ENCODE results near the gene B2M.
"Not testable (repeated sequence)": the region's sequence is repeated elsewhere in the genome, so short reads cannot be mapped to it uniquely, and the experiment has no call there.

Gene B2M

GRCh38 chr15:44720460-44721176 is 9.3 kb downstream of the B2M start:
- no peak for DNase-seq

DNA sequence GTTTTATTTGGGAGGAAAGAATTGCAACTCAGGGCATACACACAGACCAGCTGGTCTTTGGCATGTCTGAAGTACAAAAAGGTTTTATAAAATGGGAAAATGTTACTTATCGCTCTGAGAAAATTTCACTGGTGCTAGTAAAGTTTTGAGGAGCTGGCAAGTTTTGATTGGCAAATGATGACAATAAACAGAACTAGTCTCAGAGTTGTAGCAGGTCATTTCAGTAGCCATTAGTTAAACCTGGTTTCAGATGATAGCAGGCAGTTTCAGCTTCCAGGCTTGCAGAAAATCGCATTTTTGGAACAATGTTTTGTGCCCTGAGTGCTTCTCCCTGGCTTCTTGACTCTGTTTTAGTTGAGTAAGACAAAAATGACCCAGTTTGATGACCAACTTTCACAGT is 10.7 kb downstream of the B2M start:
- DNase-seq = no peak

GRCh38 chr15:44726136-44726535 is 14.8 kb downstream of the B2M start:
- no peak for DNase-seq

DNA sequence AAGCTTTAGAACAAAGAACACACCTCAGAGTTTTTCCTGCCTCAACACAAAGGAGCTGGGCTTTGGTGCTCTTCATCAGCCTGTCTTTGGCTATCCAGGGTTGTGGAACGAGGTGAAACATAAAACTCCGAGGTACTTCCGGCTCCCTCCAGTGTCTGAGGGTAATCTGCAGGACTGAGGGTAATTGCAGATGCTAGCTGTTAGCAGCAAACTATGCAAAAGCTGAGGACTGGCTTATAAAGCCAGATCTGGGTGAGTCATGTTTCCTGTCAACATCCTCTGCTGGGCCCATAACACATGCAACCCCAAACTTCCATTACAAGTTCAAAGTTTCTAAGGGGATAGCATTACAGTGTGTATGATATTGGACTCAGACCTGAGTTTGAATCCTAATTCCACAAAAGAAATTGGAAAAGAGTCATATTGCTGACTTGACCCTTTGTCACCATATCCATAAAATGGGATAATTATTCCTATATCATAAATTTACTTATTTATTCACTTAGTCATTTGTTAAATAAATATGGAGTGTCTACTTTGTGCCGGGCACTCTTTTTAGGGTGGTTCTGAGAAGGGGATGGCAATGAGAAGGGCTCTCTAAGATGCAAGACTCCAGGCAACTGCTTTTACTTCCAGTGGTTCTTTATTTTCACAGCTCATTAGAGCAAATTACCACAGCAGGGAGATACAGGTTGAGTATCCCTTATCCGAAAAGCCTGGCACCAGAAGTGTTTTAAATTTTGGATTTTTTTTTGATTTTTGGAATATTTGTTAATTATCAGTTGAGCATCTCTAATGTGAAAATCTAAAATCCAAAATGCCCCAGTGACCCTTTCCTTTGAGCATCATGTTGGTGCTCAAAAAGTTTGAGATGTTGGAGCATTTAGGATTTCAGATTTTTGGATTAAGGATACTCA is 15.5 kb downstream of the B2M start:
- DNase-seq = peak in 2 of 56 donors; percentile 4 to 21

DNA sequence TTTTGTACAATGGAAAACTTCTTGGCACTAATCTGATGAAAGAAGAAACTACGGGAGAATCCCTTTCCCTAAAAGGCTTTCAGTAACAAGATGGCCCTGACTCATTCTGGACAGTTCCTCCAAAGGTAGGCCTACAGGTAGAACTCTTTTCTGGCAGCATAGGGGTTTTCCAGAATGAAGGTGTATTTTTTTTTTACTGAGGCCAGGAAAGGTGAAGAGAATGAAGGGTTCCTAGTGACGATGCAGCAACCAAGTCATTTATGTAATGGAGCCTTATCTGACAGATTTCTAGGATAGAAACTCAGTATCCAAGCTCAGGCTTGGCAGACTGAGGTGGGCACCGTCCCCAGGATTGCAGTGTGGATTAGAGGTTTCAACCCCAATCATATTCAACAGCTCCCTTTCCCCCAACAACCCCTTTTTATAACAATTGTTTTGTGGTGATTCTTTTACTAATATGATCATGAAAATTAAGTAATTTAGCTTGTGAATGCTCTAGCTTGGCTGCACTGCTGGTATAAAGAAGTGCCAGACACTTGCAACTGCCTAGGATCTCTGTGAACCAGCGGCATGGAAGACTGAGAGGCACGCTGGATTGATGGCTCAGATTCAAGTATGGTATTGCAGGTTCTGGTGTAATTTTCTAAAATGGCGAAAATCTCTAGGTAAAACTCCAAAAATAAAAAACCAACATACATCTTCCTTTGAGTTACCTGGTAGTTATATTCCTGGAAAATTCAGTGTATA is 16.3 kb downstream of the B2M start:
- DNase-seq = no peak

DNA sequence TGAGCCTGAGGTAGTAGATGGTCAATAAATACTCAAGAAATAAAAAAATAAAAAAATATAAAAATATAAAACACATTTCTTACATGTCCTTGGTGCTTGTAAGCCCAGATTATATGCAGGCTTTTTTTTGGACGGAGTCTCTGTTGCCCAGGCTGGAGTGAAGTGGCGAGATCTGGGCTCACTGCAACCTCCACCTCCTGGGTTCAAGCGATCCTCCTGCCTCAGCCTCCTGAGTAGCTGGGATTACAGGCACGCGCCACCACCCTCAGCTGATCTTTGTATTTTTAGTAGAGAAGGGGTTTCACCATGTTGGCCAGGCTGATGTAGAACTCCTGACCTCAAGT is 16.9 kb downstream of the B2M start:
- not testable (repeated sequence) for DNase-seq

DNA sequence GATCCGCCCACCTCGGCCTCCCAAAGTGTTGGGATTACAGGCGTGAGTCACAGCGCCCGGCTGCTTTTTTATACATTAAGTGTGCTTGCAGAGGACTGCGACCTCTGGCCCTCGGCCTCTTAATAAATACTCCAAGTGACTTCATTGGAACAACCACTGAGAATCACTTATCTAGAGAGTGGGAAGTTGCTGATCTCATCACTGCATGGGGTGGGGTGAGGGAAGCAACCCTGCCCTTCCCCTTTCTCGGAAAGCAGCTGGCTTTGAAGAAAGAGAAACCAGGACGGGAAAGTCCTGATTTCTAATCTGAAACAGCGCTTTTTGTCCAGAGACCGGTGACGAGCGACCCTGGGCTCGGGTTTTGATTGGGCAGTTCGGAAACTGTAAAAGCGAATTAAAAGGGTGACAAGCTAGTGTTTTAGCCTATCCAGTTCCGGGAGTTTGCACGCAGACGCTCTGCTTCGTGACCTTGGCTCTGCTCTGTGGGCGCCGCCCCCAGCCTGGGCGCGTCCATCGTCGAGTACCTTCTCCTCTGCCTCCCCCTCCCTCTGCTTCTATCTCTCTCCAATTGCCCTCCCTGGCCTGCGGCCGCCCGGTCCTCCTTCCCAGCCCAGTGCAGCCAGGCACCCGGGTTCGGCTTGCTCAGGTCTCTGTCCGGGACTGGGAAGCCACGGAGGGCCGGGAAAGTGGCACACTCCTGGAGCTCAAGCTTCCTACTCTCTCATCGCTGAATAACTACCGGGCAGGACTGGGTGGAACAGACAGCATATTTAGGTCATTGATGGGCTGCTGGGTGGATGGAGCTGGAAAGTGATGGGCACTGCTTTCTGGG is 17.5 kb downstream of the B2M start:
- DNase-seq = peak; percentile 74 to 98 (median 93)

DNA sequence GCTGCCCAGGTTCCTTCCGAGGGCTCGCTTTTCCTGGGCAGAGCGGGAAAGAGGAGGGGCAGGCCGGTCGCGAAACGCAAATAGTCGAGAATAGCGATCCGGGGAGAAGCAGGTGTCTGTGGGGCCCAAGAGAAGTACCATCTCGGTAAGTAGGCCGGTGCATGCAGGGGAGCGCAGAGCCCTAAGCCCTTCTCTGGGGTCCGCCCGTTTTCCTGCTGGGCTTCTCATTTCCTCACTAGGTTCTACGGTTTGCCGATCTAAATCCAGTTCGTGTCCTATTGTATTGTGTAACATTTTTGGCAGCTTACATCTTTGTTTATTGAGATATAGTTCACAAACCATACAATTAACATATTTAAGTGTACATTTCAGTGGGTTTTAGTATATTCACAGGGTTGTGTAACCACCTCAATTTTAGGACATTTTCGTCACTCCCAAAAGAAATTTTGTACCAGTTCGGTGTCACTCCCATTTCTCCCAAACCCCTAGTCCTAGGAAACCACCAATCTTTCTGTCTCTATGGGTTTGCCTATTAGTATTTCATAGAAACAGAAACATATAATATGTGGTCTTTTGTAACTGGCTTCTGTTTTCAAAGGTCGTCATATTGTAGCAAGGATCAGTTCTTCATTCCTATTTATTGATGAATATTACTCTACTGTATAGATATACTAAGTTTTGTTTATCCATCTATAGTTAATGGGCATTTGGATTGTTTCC is 18.3 kb downstream of the B2M start:
- peak in 19 of 56 donors; percentile 25 to 81 (median 56) for DNase-seq

GRCh38 chr15:44734839-44735481 is 23.6 kb downstream of the B2M start:
- no peak for DNase-seq

DNA sequence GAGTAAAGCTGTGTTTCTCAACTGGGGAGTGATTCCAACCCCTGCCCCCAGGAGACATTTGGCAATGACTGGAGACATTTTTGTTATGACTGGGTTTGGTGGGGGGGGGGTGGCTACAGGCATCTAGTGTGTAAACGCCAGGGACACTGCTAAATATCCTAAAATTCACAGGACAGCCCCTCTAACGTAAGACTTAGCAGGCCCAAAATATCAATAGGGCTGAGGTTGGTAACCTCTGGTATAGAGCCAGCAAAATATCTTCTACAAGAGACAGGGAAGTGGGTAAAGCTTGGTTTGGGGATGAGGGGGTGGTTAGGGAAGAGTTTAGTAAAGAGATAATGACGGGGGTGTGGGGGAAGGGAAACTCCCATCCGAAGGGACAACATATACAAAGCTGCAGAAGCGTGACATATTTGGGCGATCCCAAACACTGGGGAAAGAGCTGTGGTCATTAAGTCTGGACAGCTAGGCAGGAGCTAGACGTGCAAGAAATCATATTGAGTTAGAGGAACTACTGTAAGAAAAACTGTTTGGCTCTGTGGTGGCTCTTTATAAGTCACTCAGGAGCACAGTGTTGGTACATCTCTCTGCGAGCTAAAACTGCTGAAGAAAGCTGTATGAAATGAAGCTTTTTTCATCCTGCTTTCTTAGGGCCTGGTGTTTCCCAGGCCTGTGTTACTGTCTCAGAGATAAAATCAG is 24.3 kb downstream of the B2M start:
- DNase-seq = no peak

GRCh38 chr15:44736181-44736765 is 25.0 kb downstream of the B2M start, which contains the start of gene TRIM69:
Gene TRIM69, plus strand, starts transcription at chr15:44736528. Its CDS starts 177 bp downstream, at chr15:44736705.
- no peak for DNase-seq

GRCh38 chr15:44738340-44738984 is 27.1 kb downstream of the B2M start:
- DNase-seq = no peak

- not testable (repeated sequence) for DNase-seq
Observed at GRCh38 chr15:44739222-44739847, 28.0 kb downstream of the B2M start.

DNA sequence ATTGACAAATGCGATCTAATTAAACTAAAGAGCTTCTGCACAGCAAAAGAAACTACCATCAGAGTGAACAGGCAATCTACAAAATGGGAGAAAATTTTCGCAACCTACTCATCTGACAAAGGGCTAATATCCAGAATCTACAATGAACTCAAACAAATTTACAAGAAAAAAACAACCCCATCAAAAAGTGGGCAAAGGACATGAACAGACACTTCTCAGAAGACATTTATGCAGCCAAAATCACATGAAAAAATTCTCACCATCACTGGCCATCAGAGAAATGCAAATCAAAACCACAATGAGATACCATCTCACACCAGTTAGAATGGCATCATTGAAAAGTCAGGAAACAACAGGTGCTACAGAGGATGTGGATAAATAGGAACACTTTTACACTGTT is 32.1 kb downstream of the B2M start:
- DNase-seq = not testable (repeated sequence)

GRCh38 chr15:44753345-44753744 is 42.0 kb downstream of the B2M start:
- no peak for DNase-seq

GRCh38 chr15:44763187-44763586 is 51.9 kb downstream of the B2M start:
- no peak for DNase-seq

DNA sequence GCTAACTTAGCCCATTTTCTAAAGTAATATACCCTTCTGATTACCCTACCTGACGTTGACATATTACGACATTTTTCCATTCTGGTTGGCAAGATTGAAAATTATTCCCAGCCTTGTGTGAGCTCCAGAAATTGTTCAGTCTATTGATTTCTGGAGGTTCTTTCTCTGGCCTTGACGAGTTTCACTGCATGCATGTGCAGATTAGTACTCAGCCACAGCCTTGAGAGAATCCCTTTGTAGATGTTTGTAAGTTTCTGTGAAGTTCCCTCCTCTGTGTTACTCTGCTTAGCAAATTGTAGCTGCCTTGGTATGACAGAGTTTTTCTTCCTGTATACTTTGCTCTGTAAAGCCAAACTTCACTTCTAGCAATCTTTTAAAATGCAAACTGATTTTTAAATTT is 52.5 kb downstream of the B2M start:
- no peak for DNase-seq

DNA sequence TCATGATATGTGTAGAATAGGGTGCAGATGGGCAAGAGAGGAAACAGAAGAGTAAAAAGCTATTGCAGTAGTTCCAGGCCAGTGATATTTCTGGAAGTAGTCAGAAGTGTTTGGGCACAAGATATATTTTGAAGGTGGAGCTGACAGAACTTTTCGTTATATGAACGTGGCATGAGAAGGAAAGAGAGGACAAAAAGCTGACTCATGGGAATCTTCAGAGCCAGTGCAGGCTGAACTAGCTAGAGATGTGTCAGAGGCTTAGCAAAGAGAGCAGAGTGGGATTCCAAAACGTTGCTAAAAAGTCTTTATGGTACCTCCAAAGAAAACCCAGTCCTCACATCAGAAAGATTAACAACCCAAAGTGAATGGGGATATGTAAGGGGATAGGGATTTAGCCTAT is 53.7 kb downstream of the B2M start:
- DNase-seq = no peak
